DND-41 (cell line): ENCODE results near the gene SMAD5.

Experiments used
- EZH2 ChIP-seq: IDR thresholded peaks from 3 replicates; pipeline ENCODE4 v1.6.1; 2012; ENCODE audit warnings: borderline replicate concordance, low read depth, mild to moderate bottlenecking, moderate library complexity, low read length, inconsistent platforms; ENCODE audit not compliant: severe bottlenecking
- TF ChIP-seq, protein P1 (sequence below): IDR thresholded peaks from 2 replicates; pipeline ENCODE4 v1.5.1; 2012; ENCODE audit warnings: borderline replicate concordance, low read length, moderate library complexity, mild to moderate bottlenecking; ENCODE audit not compliant: poor library complexity, severe bottlenecking; ENCODE audit errors: extremely low read depth

DNA sequence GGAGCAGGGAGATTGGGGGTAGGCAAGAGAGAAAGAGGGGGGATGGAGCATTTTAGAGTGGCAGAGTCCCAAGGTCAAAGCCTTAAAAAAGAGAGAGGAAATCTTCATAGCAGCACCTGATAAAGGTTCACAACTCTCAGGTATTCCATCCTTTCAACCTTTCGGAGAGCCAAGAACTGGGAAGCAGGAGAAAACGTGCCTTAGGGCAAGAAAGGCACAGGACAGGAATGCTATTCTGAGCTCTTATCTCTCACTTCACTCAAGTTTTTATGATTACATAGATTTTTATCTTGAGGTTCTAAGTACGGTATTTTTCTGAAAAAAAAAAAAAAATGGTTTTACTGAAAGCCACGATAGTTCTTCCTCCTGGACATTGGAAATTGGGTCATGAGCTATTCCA, 34.5 kb upstream of the SMAD5 start:
- TF ChIP-seq, protein P1, sequence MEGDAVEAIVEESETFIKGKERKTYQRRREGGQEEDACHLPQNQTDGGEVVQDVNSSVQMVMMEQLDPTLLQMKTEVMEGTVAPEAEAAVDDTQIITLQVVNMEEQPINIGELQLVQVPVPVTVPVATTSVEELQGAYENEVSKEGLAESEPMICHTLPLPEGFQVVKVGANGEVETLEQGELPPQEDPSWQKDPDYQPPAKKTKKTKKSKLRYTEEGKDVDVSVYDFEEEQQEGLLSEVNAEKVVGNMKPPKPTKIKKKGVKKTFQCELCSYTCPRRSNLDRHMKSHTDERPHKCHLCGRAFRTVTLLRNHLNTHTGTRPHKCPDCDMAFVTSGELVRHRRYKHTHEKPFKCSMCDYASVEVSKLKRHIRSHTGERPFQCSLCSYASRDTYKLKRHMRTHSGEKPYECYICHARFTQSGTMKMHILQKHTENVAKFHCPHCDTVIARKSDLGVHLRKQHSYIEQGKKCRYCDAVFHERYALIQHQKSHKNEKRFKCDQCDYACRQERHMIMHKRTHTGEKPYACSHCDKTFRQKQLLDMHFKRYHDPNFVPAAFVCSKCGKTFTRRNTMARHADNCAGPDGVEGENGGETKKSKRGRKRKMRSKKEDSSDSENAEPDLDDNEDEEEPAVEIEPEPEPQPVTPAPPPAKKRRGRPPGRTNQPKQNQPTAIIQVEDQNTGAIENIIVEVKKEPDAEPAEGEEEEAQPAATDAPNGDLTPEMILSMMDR = no peak
- no peak for TF ChIP-seq EZH2
